Right renal pelvis (tissue), 4 donors: ENCODE data around the gene TRAPPC4. TPM values are rescaled to one million over a fixed set of nuclear protein-coding genes. Genes with fewer than 3 reads are reported as not detected.
"Not testable (repeated sequence)": the region's sequence is repeated elsewhere in the genome, so short reads cannot be mapped to it uniquely, and the experiment has no call there.

Experiments used
- DNase-seq, 4 donors: peaks; one replicate each; pipeline ENCODE4 v3.0.0-alpha.2; 2013; ENCODE audit warnings: low read depth in 4 of 4, low spot score in 3 of 4, missing footprints in 1 of 4
- polyA plus RNA-seq, 4 donors: library from polyadenylated mRNA; unstranded; fragments of 120-200 nt; gene quantifications; one replicate each; pipeline ENCODE4 v1.2.1, GENCODE V29; 2013; ENCODE audit not compliant: insufficient read length in 4 of 4

The TRAPPC4 gene
- polyA plus RNA-seq, 4 donors = 91.9 to 145 (median 117) TPM

DNA sequence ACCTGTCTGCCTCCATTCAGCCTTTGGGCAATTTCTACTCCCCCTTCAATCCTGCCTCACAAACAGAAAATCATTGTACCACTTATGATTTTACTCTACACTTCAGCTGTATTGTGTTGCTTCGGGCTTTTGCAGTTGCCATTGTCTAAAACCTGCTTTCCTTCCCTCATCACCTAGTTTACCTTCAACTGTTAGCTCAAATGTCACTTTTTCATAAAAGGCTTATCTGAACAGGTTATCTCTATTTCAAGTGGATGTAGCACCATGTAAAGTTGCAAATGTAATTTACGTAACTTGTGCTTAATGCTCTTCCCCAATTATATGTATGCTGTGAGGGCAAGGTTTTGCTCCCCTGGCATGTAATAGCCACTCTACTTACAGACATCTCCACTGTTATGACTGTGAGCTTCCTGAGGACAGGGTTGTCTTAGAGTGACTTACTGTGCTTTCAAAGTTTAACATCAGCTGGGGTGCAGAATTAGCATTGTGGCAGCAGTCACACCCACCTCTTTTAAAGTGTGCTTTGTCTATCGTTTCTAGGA, 5.9 kb upstream of the TRAPPC4 start:
- no peak for DNase-seq

DNA sequence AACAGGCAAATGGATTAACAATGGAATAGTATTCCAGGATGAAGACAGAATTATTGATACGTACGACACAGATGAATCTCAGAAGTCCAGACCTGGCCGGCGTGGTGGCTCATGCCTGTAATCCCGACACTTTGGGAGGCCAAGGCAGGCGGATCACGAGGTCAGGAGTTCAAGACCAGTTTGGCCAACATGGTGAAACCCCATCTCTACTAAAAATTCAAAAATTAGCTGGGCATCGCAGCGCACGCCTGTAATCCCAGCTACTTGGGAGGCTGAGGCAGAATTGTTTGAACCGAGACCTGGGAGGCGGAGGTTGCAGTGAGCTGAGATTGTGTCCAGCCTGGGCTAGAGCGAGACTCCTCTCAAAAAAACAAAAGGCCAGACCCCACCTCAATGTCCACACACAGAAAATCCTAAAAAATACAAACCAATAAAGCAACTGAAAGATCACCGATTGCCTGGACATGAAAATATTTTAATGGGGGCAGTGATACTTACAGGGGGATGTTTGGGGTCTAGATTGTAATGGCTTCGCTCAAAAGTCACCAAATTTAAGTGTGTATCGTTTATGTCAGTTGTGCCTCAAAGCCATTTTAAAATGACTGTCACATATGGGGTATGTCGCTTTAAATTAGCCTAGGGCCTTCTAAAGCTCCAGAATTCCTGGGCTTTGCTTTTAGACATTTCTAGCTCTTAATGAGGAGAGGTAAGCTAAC, 4.2 kb upstream of the TRAPPC4 start:
- no peak for DNase-seq

DNA sequence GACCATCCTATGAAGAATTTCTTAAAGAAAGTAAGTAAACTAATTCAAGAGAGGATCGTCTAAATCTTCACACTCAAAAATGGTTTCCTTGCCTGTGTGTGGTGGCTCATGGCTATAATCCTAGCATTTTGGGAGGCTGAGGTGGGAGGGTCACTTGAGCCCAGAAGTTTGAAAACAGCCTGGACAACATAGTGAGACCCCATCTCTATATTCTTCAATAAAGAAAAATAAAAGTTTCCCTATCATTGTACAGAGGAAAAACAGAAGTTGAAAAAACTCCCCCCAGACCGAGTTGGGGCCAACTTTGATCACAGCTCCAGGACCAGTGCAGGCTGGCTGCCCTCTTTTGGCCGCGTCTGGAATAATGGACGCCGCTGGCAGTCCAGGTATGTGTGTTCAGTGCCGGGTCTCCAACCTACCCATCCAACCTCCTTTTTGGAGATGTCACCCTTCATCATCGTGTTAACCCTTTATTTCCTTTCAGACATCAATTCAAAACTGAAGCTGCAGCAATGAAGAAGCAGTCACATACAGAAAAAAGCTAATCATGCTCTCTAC, 3.4 kb upstream of the TRAPPC4 start:
- no peak for DNase-seq

DNA sequence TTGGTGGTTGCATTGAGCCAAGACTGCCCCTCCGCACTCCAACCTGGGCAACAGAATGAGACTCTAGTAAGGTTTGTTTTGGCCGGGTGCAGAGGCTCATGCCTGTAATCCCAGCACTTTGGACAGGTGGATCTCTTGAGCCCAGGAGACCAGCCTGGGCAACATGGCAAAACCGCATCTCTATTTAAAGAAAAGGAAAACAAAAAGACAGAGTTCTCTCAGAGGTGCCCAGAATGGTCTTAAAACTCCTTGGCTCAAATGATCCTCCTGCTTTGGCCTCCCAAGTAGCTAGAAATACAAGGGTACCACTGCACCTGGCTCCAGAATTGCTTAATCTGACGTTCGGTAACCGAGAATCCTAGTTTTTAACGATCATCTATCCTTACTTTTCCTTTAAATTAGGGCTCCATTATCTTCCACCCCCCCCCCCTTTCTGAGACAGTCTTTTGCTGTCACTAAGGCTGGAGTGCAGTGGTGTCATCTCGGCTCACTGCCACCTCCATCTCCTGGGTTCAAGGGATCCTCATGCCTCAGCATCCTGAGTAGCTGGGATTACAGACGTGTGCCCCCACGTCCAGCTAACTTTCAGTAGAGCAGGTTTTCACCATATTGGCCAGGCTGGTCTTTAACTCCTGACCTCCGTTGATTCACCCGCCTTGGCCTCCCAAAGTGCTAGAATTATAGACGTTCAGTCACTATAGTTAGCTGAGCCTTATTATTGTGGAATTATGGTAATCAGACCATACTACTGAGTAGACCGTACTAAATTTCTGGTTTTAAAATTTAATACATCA, 2.2 kb upstream of the TRAPPC4 start:
- DNase-seq = no peak

DNA sequence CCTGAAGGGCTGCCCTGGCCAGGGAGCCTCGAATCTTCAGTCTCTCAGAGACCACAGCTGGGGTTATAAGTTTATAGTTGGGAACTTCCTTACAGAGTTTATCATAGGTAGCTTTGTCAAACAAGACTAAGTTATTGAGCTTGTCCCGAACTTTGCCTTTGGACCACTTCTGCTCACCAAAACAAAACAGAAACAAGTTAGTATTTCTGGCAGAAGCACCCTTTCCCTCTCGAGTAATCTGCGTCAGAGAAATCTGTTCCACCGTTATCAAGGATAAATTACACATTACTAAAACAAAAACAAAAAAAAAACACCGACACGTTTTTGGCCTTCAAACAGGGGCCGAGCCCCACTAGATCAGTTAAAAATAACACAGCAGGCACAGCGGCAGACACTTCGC, 1.2 kb upstream of the TRAPPC4 start:
- not testable (repeated sequence) for DNase-seq

DNA sequence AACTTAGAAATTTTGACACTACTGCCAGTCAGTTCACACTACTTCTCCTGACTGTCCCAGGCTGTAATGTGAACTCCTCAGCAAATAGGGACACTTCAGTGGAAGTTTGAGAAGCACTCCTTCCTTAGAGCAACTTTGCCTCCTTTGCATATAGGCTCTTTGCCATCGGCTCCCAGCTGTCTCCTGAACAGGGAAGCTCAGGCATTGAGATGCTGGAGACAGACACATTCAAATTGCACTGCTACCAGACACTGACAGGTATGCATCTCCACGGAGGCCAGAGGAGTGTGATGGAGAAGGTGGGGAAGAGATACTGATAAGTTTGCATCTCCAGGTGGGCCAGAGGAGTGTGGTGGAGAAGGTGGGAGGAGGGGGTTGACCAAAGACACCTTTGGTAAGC, 1.4 kb downstream of the TRAPPC4 start:
- no peak for DNase-seq

DNA sequence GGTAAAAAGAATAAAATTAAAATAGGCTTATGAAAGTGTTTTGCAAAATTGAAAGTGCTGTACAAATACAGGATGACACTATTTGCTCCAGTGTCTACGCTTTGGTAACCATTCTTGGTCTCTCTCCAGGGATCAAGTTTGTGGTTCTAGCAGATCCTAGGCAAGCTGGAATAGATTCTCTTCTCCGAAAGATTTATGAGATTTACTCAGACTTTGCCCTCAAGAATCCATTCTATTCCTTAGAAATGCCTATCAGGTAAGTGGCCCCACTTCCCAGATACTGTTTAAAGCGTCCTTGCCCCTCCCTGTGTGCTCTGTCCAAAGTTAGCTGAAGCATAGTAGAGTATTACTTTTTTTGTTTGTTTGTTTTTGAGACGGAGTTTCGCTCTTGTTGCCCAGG, 3.1 kb downstream of the TRAPPC4 start:
- no peak for DNase-seq

DNA sequence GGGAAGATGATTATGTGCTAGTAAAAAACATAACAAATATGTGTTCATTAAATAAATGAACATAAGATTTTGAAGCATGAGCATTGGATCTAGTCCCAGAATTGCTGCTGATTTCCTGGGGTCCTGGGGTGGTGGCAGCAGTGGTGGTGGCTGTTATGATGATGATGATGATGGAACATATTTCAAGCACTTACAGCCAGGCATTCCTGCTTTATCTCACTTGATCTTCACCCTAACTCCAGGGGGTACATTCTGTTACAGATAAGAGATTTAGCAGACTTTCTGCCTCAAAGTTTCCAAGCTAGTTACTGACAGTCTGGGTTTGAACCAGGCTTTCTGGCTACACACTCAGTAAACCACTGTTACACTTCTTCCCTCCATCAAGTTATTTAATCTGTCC, 5.2 kb downstream of the TRAPPC4 start:
- DNase-seq = no peak

DNA sequence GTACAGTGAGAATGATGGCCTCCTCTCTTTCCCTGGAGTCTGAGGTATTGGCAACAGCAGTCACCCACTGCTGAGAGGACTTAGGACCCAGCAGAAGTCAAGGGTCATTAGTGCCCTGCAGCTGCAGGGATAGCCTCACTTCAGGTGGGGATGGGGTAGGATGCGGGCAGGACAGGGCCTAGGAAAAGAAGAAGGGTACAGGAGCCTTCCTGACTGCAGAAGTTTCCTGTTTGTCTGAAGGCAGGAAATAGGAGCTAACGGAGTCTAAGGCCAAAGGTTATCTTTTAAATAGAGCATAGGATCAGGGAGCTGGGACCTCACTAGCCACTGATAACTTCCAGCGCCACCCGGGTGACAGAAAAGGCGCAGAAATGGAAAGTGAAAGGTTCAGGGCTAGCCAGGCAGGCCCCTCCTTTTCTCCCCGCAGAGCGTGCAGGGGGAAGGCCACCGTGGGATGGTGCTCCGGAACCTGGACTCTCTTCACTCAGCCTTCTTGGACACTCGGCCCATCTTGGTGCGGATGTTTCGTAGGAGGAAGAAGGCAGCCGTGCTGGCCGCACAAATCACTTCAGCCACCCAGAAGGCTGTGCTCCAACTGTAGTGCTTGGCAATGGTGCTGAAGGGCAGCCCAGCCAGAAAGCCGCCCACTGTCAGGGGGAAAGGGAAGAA, 6.0 kb downstream of the TRAPPC4 start:
- DNase-seq = no peak

DNA sequence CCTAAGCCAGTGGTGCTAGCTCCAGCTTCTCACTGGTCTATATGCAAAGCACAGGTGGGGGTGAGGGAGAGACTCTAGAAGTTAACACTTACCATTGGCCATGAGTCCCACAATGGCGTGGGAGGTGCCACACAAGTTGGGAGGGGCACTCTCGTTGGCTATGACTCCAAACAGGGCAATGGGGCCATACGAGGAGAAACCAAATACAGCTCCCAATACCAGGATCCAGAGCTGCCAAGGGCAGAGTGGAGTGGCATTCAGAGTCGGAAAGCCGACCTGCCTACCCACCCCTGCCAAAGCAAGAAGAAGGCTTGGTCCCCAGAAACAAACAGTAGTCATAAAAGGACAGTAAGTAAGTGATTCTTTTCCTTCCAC, 6.5 kb downstream of the TRAPPC4 start:
- DNase-seq = no peak

DNA sequence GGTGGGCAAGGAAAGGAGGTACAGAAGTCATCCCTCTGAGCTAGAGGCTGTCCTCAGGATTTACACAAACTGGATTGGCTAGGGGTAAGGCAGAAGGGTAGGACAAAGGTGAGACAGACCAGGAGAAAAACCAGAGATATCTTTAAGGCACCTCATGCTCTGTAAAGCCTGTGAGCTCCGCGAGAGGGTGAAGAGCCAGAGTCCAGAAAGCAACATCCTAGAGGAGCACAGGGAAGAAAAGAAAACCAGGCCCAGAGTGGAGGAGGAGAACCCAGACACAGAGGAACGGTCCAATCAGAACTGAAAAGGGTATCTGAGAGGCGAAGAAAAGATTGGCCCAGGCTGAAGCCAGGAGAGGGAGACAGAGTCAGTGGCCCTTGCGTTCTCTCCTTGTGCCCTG, 7.0 kb downstream of the TRAPPC4 start:
- no peak for DNase-seq

DNA sequence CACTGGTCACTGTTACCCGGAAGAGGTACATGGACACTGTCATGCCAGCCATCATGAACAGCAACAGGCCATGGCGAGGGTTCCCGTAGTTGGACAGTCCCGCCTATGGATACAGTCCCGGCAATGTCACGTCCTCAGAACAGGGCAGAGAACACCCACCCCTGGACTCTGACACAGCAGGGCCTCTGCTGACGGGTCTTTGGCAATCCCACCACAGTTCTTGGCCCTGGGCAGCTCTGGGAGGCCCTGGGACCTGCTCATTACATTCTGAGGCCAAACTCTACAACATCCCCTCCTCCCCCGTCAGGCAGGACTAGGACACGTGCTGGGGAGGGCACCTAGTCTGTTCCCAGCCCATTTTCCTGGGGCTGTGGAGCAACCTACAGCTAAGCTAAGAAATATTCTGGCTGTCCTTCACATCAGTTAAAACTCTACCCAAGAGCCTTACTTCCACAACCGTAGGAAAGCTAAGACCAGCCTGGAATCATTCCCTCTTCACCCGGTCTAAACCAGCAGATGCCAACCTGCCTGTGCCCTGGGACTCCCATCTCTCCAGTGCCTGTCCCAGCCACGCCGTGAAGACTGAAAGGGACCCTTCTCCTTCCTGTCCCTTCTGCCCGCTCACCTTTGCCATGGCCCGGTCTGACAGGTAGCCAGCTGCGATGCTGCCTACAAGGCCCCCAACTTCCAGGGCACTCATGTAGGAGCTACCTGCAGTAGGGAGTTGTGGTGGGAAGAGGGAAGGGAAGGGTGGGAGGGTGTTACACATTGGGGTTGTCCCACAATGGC, 7.6 kb downstream of the TRAPPC4 start:
- DNase-seq = no peak

DNA sequence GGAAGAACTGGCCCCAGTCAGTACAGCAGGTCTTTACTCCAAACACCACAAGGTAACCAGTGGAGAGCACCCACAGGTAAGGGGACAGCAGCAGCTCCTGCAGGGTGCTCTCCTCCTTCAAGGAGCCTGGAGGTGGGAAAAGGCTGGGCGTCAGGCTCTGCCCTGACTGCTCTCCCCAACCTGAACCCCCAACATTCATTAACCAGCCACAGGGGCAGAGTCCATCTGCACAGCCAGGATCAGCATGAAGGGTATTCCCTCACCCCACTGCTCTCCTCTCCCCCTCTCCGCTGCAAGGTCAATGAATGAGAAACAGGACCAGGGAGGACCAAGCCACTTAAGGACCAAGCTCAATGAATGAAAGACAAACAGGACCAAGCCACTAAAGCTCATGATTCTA, 8.4 kb downstream of the TRAPPC4 start:
- DNase-seq = no peak

DNA sequence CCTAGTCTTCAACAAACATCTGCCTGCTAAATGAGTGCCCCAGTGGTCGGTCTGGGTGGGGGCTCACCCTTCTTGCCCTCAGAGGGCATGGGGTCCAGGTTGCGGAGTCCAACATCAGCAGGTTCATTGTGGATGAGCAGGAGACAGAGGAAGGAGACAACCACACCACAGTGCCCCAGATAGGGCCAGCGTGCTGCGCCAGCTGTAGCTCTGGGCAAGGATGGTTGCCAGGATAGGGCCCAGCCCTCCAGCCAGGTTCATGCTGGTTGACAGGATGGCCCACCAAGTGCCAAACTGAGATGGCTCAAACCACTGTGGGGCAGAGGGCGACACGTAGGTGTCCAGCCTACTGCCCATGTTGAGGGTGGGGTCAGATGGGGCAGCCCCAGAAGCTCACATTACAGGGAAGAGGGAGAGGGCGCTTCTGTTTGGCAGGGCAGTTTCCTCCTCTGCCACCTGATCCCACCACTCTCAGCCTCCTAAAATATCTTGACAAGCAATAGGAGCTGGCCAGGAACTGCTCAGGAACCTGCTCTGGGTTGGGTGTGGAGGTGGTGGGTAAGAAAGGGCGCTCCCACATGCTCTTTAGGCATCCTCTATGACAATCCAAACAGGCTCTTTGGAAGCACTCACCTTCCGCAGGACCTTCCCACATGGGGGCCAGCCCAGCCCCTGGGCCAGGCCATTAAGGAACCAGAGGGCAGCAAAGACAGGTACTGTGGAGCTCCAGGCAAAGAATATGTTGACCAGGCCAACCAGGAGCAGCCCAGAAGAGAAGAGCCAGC, 9.2 kb downstream of the TRAPPC4 start:
- DNase-seq = no peak

DNA sequence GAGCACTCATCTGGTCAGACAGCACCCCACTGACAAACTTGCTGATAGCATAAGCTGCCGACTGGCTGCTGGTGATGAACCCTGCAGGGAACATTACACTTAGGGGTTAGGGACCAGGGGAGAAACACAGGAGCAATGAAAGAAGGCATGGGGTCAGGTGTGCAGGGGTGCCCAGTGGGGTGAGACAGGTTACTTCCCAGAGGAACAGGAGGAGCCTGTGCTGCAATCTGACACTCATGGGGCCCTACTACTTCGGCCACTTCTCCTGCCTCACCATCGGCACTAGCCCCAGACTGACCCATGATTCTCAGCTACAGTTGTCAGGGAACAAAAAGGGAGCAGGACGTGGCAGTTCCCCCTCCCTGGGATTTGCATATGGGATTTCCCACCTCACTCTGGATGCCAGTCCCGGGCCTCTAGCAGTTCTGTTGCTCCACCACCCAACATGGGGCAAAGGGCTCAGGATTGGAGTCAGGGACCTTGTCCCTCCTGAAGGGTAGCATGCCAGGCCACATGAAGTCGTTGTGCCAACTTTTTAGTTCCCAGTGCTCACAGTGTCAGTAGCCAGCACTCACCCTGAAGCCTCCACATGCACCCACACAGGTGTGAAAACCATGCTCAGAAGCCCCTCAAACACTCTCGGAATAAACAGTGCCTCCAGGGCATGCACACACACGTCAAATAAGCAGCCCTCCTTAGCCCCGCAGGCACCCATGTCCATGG, 9.9 kb downstream of the TRAPPC4 start:
- DNase-seq = no peak

DNA sequence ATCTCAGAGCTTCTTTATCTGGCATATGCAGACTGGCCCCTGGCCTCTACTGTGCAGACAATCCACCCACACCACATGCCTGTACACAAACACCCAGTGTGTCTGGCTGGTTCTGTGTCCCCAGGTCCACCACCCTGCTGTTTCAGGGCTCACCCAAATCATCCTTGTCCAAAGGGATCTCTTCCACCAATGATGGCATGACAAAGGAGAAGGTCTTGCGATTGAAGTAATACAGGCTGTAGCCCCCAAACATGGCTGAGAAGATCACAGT, 10.4 kb downstream of the TRAPPC4 start:
- no peak for DNase-seq

DNA sequence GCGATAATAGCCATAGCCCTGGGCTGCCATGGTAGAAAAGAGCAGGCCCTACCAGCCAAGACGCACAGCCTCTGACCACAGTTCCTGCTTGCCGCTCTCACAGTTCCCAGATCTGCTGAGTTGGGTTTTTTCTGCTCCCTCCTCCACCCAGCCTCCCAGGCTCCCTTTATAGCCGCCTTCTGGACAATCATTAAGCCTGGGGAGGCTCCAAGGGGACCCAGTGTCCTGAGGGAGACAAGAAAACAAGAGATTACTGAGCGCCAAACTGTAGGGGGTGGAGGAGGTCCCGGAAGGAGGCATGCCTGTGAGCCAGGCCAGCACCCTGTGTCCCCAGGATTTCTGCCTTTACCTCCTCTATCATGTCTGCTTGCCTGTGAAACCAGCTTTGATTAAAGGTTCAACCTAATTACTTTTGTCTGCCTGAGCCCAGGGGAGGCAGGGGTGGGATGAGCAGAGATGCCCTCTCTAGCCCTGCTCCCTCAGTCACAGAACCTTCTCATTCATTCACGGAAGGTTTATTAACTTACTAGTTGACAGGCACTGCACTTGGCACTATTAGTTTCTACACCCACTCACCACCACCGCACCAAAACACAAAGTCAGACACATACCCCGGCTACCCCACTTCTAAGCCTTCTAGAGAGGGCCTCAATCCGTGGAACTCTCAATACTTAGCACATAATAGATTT, 10.9 kb downstream of the TRAPPC4 start:
- peak in 2 of 4 donors; percentile 57 to 65 for DNase-seq

DNA sequence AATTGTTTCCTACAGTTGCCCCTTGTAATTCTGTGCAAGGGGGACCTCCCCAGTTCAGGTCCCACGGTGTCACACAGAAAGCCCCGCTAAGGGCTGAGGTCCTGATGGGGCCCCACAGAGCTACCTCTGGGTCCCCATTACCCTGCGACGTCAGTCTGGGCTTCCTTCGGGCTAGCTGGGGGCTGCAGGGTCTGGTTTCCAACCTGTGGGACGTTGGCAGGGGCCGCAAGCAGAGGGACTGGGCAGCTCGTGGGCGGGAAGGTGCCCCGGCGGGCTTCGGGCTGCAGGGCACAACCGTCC, 11.4 kb downstream of the TRAPPC4 start:
- no peak for DNase-seq
